Measurements from ENCODE around the gene MRPL9. TPM values are rescaled to one million over a fixed set of nuclear protein-coding genes. Genes with fewer than 3 reads are reported as not detected.

MRPL9 gene
- total and polyA plus RNA-seq, 10 of the 15 experiments (the other 5 are each of a cell fraction or from before 2014, with no cell fraction given): 35.7 to 161 (median 110) TPM

- TF ChIP-seq BCLAF1 (IDR thresholded peaks at IDR 0.05) (no peak), USF2 (IDR thresholded peaks at IDR 0.05; ENCODE audit: borderline replicate concordance, low read depth, low read length) (no peak), BCL3 (IDR thresholded peaks at IDR 0.05; ENCODE audit: borderline replicate concordance, insufficient read depth, low read depth, low read length, poor library complexity, severe bottlenecking) (no peak), RFX5 (IDR thresholded peaks at IDR 0.05; ENCODE audit: low read depth, low read length) (peak; percentile 87), SIX5 (IDR thresholded peaks at IDR 0.05; ENCODE audit: low read depth, low read length, severe bottlenecking) (no peak), NFYB (IDR thresholded peaks at IDR 0.05; ENCODE audit: insufficient read depth, low read depth, low read length) (peak; percentile 96), FOXK2 (IDR thresholded peaks at IDR 0.05) (peak; percentile 59), ZBTB4 (CRISPR knock-in tag; IDR thresholded peaks at IDR 0.05) (no peak), ZNF274 (IDR thresholded peaks at IDR 0.05; ENCODE audit: insufficient read depth, insufficient read length) (no peak), FOS (IDR thresholded peaks at IDR 0.05; ENCODE audit: borderline replicate concordance, extremely low read depth, insufficient read length) (peak; percentile 92), HCFC1 (IDR thresholded peaks at IDR 0.05; ENCODE audit: low read length) (no peak; the same call in 1 of the 2 replicates), ZBTB40 (IDR thresholded peaks at IDR 0.05; ENCODE audit: borderline replicate concordance) (peak; percentile 48; the same call in 1 of the 2 replicates), ASH2L (IDR thresholded peaks at IDR 0.05; ENCODE audit: borderline replicate concordance, low read depth) (no peak)
Measured at GRCh38 chr1:151790071-151790939, 27.0 kb upstream of the MRPL9 start, which contains the start of gene TDRKH (continued).

All from GM12878 (cell line).